ENCODE results near the gene PHF8. TPM values are rescaled to one million over a fixed set of nuclear protein-coding genes. Genes with fewer than 3 reads are reported as not detected.

Gene PHF8
- total and polyA plus RNA-seq, 4 donors: 17.7 to 20.1 (median 19.4) TPM

DNA sequence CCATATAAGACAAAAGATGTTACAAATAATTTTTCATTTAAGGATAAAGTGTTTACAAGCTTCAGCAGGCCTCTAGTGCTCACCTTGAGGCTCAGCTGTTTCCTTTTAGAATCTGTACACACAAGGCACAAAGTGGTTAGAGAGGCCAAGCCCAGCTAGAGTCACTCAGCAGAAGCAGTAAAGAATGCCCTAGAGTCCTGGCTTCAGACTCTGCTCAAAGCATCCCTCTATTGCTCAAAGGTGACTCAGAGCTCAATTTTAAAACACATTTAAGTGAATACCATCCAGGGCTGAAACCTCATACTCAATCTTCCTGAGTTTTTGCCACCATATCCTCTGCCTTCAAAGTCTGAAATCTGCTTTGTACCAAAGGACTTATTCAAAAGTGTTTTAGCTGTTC is 22.6 kb upstream of the PHF8 start:
- Histone ChIP-seq H3K9me3 (ENCODE audit: control insufficient read depth, insufficient read depth, low read length) (no peaks in the 10 kb centered on the region), H3K27ac (ENCODE audit: low read depth, low read length) (no peak overlapping the region), H3K36me3 (ENCODE audit: control insufficient read depth, insufficient read depth, low read length) (no peaks in the 10 kb centered on the region), H3K27me3 (ENCODE audit: control insufficient read depth, insufficient read depth, low read length) (no peaks in the 10 kb centered on the region), H3K4me1 (ENCODE audit: control insufficient read depth, insufficient read depth, low read length) (no peaks in the 10 kb centered on the region), H3K4me3 (ENCODE audit: low read depth, low read length) (no peak overlapping the region)
- no peak for DNase-seq (ENCODE audit: low read depth in 4 of 6, low spot score in 6 of 6)

DNA sequence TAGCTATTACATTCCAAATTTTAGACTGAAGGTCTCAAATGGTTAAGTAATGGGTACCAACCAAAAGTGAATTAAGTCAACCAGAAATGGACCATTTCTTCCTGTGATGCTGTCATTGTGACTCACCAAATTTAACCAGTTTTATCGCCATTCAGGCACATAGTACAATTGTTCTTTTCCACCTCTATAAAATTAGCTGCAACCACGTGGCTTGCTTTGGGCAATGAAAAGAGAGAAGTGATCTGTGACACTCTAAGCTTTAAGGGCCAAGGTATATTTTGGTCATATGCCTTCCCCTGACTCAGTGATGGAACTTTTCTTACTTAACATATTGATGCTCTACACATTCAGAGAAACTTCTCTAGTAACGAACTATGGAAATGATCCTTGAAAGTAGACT is 20.3 kb upstream of the PHF8 start:
- Histone ChIP-seq H3K4me3 (ENCODE audit: low read depth, low read length) (no peak overlapping the region), H3K9me3 (ENCODE audit: control insufficient read depth, insufficient read depth, low read length) (no peaks in the 10 kb centered on the region), H3K27ac (ENCODE audit: low read depth, low read length) (no peak overlapping the region), H3K27me3 (ENCODE audit: control insufficient read depth, insufficient read depth, low read length) (no peaks in the 10 kb centered on the region), H3K4me1 (ENCODE audit: control insufficient read depth, insufficient read depth, low read length) (no peaks in the 10 kb centered on the region), H3K36me3 (ENCODE audit: control insufficient read depth, insufficient read depth, low read length) (no peaks in the 10 kb centered on the region)
- no peak for DNase-seq (ENCODE audit: low read depth in 4 of 6, low spot score in 6 of 6)
- WGBS (ENCODE audit: insufficient coverage): no CpG with 5 or more reads among the region's 3 CpGs

GRCh38 chrX:54063361-54063760 is 19.1 kb upstream of the PHF8 start:
- 67% methylated on average over 1 of the region's 2 CpGs for WGBS (ENCODE audit: insufficient coverage)
- no peaks in the 10 kb centered on the region for H3K9me3 ChIP-seq (ENCODE audit: control insufficient read depth, insufficient read depth, low read length)
- H3K4me3 ChIP-seq (ENCODE audit: low read depth, low read length): no peak overlapping the region
- H3K36me3 ChIP-seq (ENCODE audit: control insufficient read depth, insufficient read depth, low read length): no peaks in the 10 kb centered on the region
- no peak overlapping the region for H3K27ac ChIP-seq (ENCODE audit: low read depth, low read length)
- H3K4me1 ChIP-seq (ENCODE audit: control insufficient read depth, insufficient read depth, low read length): no peaks in the 10 kb centered on the region
- H3K27me3 ChIP-seq (ENCODE audit: control insufficient read depth, insufficient read depth, low read length): no peaks in the 10 kb centered on the region
- DNase-seq (ENCODE audit: low read depth in 4 of 6, low spot score in 6 of 6): no peak

- no peaks in the 10 kb centered on the region for H3K9me3 ChIP-seq (ENCODE audit: control insufficient read depth, insufficient read depth, low read length)
- peaks cover 5% of the 10 kb centered on the region for H3K4me1 ChIP-seq (ENCODE audit: control insufficient read depth, insufficient read depth, low read length)
- H3K27me3 ChIP-seq (ENCODE audit: control insufficient read depth, insufficient read depth, low read length): no peaks in the 10 kb centered on the region
- H3K27ac ChIP-seq (ENCODE audit: low read depth, low read length): no peak overlapping the region
- peaks cover 6% of the 10 kb centered on the region for H3K36me3 ChIP-seq (ENCODE audit: control insufficient read depth, insufficient read depth, low read length)
- no peak overlapping the region for H3K4me3 ChIP-seq (ENCODE audit: low read depth, low read length)
- WGBS (ENCODE audit: insufficient coverage): 55% methylated on average over 2 of the region's 3 CpGs
- DNase-seq (ENCODE audit: low read depth in 4 of 6, low spot score in 6 of 6): no peak
Observed at GRCh38 chrX:54049801-54050200, 5.5 kb upstream of the PHF8 start.

- H3K9me3 ChIP-seq (ENCODE audit: control insufficient read depth, insufficient read depth, low read length): no peaks in the 10 kb centered on the region
- no peak for DNase-seq (ENCODE audit: low read depth in 4 of 6, low spot score in 6 of 6)
- peaks cover 7% of the 10 kb centered on the region for H3K4me1 ChIP-seq (ENCODE audit: control insufficient read depth, insufficient read depth, low read length)
- H3K27me3 ChIP-seq (ENCODE audit: control insufficient read depth, insufficient read depth, low read length): no peaks in the 10 kb centered on the region
- no peak overlapping the region for H3K4me3 ChIP-seq (ENCODE audit: low read depth, low read length)
- no peak overlapping the region for H3K27ac ChIP-seq (ENCODE audit: low read depth, low read length)
- WGBS (ENCODE audit: insufficient coverage): no CpG with 5 or more reads among the region's 1 CpG
- no peaks in the 10 kb centered on the region for H3K36me3 ChIP-seq (ENCODE audit: control insufficient read depth, insufficient read depth, low read length)
Observed at GRCh38 chrX:54048412-54048811, 4.1 kb upstream of the PHF8 start.

DNA sequence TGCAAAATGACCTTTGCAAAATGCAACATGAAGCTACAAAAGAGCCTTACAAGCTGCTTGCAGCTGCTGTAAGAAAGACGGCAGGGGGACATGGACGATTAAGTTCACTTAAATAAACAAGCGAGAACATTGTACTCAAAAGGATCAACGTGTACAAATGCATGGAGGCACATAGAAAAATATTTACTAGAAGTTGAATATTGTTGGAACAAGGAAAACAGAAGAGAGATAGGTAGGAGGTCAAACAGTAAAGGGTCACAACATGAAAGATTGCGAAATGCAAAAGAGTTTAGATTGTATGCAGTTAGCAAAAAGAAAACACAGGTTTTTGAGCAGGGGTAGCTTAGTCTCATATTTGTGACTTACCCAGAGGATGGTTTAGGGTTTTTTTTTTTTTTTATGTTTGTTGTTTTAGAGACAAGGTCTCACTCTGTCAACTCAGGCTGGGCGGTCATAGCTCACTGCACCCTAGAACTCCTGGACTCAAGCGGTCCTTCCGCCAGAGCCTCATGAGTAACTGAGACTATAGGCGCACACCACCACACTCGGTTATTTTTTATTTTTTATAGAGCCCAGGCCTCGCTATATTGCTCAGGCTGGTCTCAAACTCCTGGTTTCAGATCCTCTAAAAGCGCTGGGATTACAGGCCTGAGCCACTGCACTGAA is 1.4 kb upstream of the PHF8 start:
- H3K4me3 ChIP-seq (ENCODE audit: low read depth, low read length): no peak overlapping the region
- H3K27ac ChIP-seq (ENCODE audit: low read depth, low read length): peak overlapping the region; percentile 95
- H3K36me3 ChIP-seq (ENCODE audit: control insufficient read depth, insufficient read depth, low read length): peaks cover 7% of the 10 kb centered on the region
- H3K4me1 ChIP-seq (ENCODE audit: control insufficient read depth, insufficient read depth, low read length): peaks cover 12% of the 10 kb centered on the region
- 82% methylated on average over 9 of the region's 12 CpGs for WGBS (ENCODE audit: insufficient coverage)
- DNase-seq (ENCODE audit: low read depth in 4 of 6, low spot score in 6 of 6): peak in 1 of 6 donors; percentile 1
- no peaks in the 10 kb centered on the region for H3K9me3 ChIP-seq (ENCODE audit: control insufficient read depth, insufficient read depth, low read length)
- no peaks in the 10 kb centered on the region for H3K27me3 ChIP-seq (ENCODE audit: control insufficient read depth, insufficient read depth, low read length)

DNA sequence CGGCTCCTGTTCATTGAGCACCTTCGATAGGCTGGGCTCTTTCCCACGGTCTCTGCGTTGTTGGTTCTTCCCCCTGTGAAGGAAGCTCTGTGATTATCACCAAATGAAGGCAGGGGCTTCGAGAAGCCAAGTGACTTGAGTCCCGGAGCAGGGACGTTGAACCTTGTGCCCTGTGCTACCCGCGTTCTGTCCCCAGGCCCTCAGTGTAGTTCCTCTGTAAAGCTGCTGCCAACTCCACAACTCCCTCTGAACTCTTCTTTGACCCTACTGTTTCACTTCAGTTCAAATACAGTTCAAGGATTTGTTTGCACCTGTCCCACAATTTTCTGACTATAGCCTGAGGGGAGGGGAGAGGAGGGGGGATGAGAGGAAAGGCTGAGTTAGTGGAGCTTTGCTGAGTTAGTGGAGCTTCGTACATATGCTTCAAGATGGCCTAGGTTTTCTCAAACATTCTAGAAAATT is 635 bp upstream of the PHF8 start:
- Histone ChIP-seq H3K36me3 (ENCODE audit: control insufficient read depth, insufficient read depth, low read length) (peaks cover 7% of the 10 kb centered on the region), H3K27ac (ENCODE audit: low read depth, low read length) (peak overlapping the region; percentile 95), H3K9me3 (ENCODE audit: control insufficient read depth, insufficient read depth, low read length) (no peaks in the 10 kb centered on the region), H3K4me3 (ENCODE audit: low read depth, low read length) (peak overlapping the region; percentile 58), H3K4me1 (ENCODE audit: control insufficient read depth, insufficient read depth, low read length) (peaks cover 12% of the 10 kb centered on the region), H3K27me3 (ENCODE audit: control insufficient read depth, insufficient read depth, low read length) (no peaks in the 10 kb centered on the region)
- WGBS (ENCODE audit: insufficient coverage): 24% methylated on average over 9 of the region's 10 CpGs
- DNase-seq (ENCODE audit: low read depth in 4 of 6, low spot score in 6 of 6): no peak

GRCh38 chrX:54043541-54044125 is 640 bp downstream of the PHF8 start:
- H3K4me3 ChIP-seq (ENCODE audit: low read depth, low read length): peak overlapping the region; percentile 58
- H3K9me3 ChIP-seq (ENCODE audit: control insufficient read depth, insufficient read depth, low read length): no peaks in the 10 kb centered on the region
- H3K36me3 ChIP-seq (ENCODE audit: control insufficient read depth, insufficient read depth, low read length): peaks cover 7% of the 10 kb centered on the region
- WGBS (ENCODE audit: insufficient coverage): 24% methylated on average over 43 of the region's 43 CpGs
- H3K27ac ChIP-seq (ENCODE audit: low read depth, low read length): peak overlapping the region; percentile 95
- H3K4me1 ChIP-seq (ENCODE audit: control insufficient read depth, insufficient read depth, low read length): peaks cover 12% of the 10 kb centered on the region
- peak in 2 of 6 donors; percentile 11 to 17 for DNase-seq (ENCODE audit: low read depth in 4 of 6, low spot score in 6 of 6)
- H3K27me3 ChIP-seq (ENCODE audit: control insufficient read depth, insufficient read depth, low read length): no peaks in the 10 kb centered on the region

- 31% methylated on average over 9 of the region's 11 CpGs for WGBS (ENCODE audit: insufficient coverage)
- peak in 3 of 6 donors; percentile 1 to 28 (median 11) for DNase-seq (ENCODE audit: low read depth in 4 of 6, low spot score in 6 of 6)
- H3K4me1 ChIP-seq (ENCODE audit: control insufficient read depth, insufficient read depth, low read length): peaks cover 12% of the 10 kb centered on the region
- no peaks in the 10 kb centered on the region for H3K27me3 ChIP-seq (ENCODE audit: control insufficient read depth, insufficient read depth, low read length)
- H3K9me3 ChIP-seq (ENCODE audit: control insufficient read depth, insufficient read depth, low read length): no peaks in the 10 kb centered on the region
- H3K36me3 ChIP-seq (ENCODE audit: control insufficient read depth, insufficient read depth, low read length): peaks cover 7% of the 10 kb centered on the region
- H3K27ac ChIP-seq (ENCODE audit: low read depth, low read length): peak overlapping the region; percentile 95
- H3K4me3 ChIP-seq (ENCODE audit: low read depth, low read length): peak overlapping the region; percentile 58
Observed at GRCh38 chrX:54043056-54043455, 1.2 kb downstream of the PHF8 start.

DNA sequence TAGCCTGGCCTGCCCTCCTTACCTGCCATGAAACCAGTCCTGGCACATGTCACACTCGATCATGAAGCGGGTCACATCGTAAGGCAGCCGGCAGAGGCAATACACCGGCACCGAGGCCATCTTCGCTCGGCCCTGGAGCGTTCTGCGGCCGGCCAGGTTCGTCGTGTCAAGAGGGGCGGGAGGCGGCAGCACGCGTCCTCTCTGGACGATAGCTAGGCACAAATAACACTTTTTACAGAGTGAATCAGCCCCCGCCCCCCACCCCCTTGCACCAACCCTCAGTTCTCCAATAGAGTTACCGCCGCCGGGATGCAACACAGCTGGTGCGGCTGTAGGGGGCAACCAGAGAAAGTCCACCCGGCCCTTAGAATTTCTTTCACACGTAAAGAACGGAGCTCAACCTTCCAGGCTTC is 1.7 kb downstream of the PHF8 start:
- DNase-seq (ENCODE audit: low read depth in 4 of 6, low spot score in 6 of 6): peak in 4 of 6 donors; percentile 1 to 75 (median 42)
- no peaks in the 10 kb centered on the region for H3K9me3 ChIP-seq (ENCODE audit: control insufficient read depth, insufficient read depth, low read length)
- H3K27me3 ChIP-seq (ENCODE audit: control insufficient read depth, insufficient read depth, low read length): no peaks in the 10 kb centered on the region
- H3K4me1 ChIP-seq (ENCODE audit: control insufficient read depth, insufficient read depth, low read length): peaks cover 12% of the 10 kb centered on the region
- H3K36me3 ChIP-seq (ENCODE audit: control insufficient read depth, insufficient read depth, low read length): peaks cover 7% of the 10 kb centered on the region
- no peak overlapping the region for H3K27ac ChIP-seq (ENCODE audit: low read depth, low read length)
- 34% methylated on average over 25 of the region's 26 CpGs for WGBS (ENCODE audit: insufficient coverage)
- peak overlapping the region; percentile 58 for H3K4me3 ChIP-seq (ENCODE audit: low read depth, low read length)

Measured in spinal cord (tissue), 10 donors.